K562 (cell line): ENCODE measurements around the gene RPS6KA4.

Source experiments
- CTCF ChIP-seq, 3 experiments: IDR thresholded peaks in 2 of 3; conservative IDR thresholded peaks in 1 of 3; 2 replicates each; pipeline ENCODE4 v1.5.1; 2011 to 2012; ENCODE audit warnings: low read length in 3 of 3, mild to moderate bottlenecking in 3 of 3, control low read depth in 2 of 3, improper control_type of control experiment in 1 of 3, inconsistent platforms in 1 of 3, low read depth in 1 of 3, mixed read lengths in 1 of 3, moderate library complexity in 1 of 3; ENCODE audit not compliant: insufficient read depth in 2 of 3
- LARP7 ChIP-seq: fragments of 450-650 bp; IDR thresholded peaks from 2 replicates; pipeline ENCODE4 v1.6.1; 2016
- SAP30 ChIP-seq: fragments of 200-600 bp; sonication (generic); IDR thresholded peaks from 2 replicates; pipeline ENCODE4 v1.6.1; 2012; ENCODE audit warnings: borderline replicate concordance, low read depth, mild to moderate bottlenecking, moderate library complexity, low read length, control low read depth, inconsistent platforms; ENCODE audit not compliant: insufficient read depth, poor library complexity, severe bottlenecking
- SIX5 ChIP-seq, 2 experiments: IDR thresholded peaks; 2 replicates each; pipeline ENCODE4 v1.6.1; 2011; ENCODE audit warnings: low read length in 2 of 2, borderline replicate concordance in 1 of 2, low read depth in 1 of 2, mild to moderate bottlenecking in 1 of 2, moderate library complexity in 1 of 2; ENCODE audit not compliant: insufficient read depth in 1 of 2
- TAF1 ChIP-seq: IDR thresholded peaks from 2 replicates; pipeline ENCODE4 v1.6.1; 2011; ENCODE audit warnings: mild to moderate bottlenecking, low read length, moderate library complexity; ENCODE audit not compliant: insufficient read depth, control insufficient read depth, severe bottlenecking; ENCODE audit errors: extremely low read depth
- TOE1 ChIP-seq, 2 experiments: fragments of 450-650 bp in 1 of 2; sonication (generic) in 1 of 2; formaldehyde crosslinking in 1 of 2; IDR thresholded peaks; 2 replicates each; pipeline versions ENCODE4 v1.7.1 to v1.8.0; 2016 to 2022; ENCODE audit warnings: borderline replicate concordance in 2 of 2, mild to moderate bottlenecking in 2 of 2, antibody characterized with exemption in 1 of 2, inconsistent platforms in 1 of 2, low read depth in 1 of 2, missing genetic modification reagents in 1 of 2, moderate library complexity in 1 of 2
- ZNF507 ChIP-seq: conservative IDR thresholded peaks from 2 replicates; pipeline ENCODE4 v1.6.1; 2017; ENCODE audit warnings: missing genetic modification characterization, missing compliant biosample characterization

- no peak for TF ChIP-seq LARP7
- no peak for TF ChIP-seq ZNF507 (tag)
- no peak for TF ChIP-seq SIX5 (IDR thresholded peaks at IDR 0.05; ENCODE audit: borderline replicate concordance in 1 of 2, insufficient read depth in 1 of 2, low read depth in 1 of 2, low read length in 2 of 2)
- TF ChIP-seq CTCF (IDR thresholded peaks at IDR 0.05 in 2 of 3, conservative IDR thresholded peaks at IDR 0.05 in 1 of 3; ENCODE audit: insufficient read depth in 2 of 3, low read depth in 1 of 3, low read length in 3 of 3): no peak
- TF ChIP-seq SAP30: no peak
- TF ChIP-seq TOE1 (IDR thresholded peaks at IDR 0.05; ENCODE audit: borderline replicate concordance): no peak
- TF ChIP-seq TOE1 (CRISPR knock-in tag; IDR thresholded peaks at IDR 0.05; ENCODE audit: borderline replicate concordance, low read depth): no peak
- TF ChIP-seq TAF1: no peak
Observed at GRCh38 chr11:64368673-64369074, 9.7 kb downstream of the RPS6KA4 start.
